Measurements from ENCODE around the gene TPCN1. TPM values are rescaled to one million over a fixed set of nuclear protein-coding genes. Genes with fewer than 3 reads are reported as not detected.

Gene TPCN1
- polyA plus RNA-seq, 1 experiment = 31.9 TPM

DNA sequence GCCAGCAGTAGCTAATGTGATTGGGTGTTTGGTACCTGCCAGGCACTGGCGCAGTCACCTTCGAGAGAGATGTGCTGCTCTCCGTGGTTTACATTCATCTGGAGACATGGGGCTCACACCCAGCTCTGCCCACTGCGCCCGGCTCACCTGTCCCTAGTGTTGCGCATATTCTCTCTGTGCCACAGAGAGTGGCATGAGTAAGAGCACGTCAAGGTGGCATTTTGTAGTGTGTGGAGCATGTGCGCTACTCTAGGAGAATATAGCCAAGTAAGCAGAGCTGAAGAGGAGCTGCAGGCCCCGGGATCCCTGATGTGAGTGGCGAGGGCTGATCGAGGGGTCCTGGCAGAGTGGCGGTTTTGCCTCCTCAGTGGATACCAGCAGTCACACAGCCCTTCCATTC is 46.9 kb downstream of the TPCN1 start:
- DNase-seq (ENCODE audit: low read depth) = no peak
- ChIA-PET POLR2A (no interaction called here), CTCF (no interaction called here)
- TF ChIP-seq, protein P1, sequence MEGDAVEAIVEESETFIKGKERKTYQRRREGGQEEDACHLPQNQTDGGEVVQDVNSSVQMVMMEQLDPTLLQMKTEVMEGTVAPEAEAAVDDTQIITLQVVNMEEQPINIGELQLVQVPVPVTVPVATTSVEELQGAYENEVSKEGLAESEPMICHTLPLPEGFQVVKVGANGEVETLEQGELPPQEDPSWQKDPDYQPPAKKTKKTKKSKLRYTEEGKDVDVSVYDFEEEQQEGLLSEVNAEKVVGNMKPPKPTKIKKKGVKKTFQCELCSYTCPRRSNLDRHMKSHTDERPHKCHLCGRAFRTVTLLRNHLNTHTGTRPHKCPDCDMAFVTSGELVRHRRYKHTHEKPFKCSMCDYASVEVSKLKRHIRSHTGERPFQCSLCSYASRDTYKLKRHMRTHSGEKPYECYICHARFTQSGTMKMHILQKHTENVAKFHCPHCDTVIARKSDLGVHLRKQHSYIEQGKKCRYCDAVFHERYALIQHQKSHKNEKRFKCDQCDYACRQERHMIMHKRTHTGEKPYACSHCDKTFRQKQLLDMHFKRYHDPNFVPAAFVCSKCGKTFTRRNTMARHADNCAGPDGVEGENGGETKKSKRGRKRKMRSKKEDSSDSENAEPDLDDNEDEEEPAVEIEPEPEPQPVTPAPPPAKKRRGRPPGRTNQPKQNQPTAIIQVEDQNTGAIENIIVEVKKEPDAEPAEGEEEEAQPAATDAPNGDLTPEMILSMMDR (IDR thresholded peaks at IDR 0.05; ENCODE audit: insufficient read depth, low read depth, low read length) = no peak
- Histone ChIP-seq H3K36me3 (ENCODE audit: control insufficient read depth, insufficient read depth, low read length) (peaks cover 20% of the 10 kb centered on the region), H3K4me3 (ENCODE audit: low read depth, low read length) (no peak overlapping the region), H3K27me3 (ENCODE audit: control insufficient read depth, insufficient read depth, low read length) (no peaks in the 10 kb centered on the region)

DNA sequence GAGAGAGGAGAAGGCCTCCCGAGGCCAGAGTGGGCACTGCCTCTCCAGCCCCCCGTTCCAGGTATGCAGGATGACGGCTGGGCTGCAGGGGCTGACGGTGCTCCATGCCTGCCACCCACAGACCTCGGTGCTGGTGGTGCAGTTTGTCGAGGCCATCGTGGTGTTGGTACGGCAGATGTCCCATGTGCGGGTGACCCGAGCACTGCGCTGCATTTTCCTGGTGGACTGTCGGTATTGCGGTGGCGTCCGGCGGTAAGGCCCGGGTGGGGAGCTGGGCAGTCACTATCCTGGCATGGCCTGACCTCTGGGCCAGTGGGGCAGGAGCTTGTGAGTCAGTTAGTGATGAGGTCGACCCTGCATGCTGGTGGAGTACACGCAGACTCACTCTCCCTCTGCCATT is 47.4 kb downstream of the TPCN1 start:
- no peak overlapping the region for H3K4me3 ChIP-seq (ENCODE audit: low read depth, low read length)
- no peaks in the 10 kb centered on the region for H3K27me3 ChIP-seq (ENCODE audit: control insufficient read depth, insufficient read depth, low read length)
- ChIA-PET CTCF (interaction anchor here (1.0 kb wide), 1 partner anchor 9 kb away, joined by 3 read pairs; no protein-coding TSS in a partner anchor), POLR2A (no interaction called here)
- H3K36me3 ChIP-seq (ENCODE audit: control insufficient read depth, insufficient read depth, low read length) = peaks cover 25% of the 10 kb centered on the region
- DNase-seq (ENCODE audit: low read depth) = no peak
- TF ChIP-seq, protein P1 (IDR thresholded peaks at IDR 0.05; ENCODE audit: insufficient read depth, low read depth, low read length) = no peak

DNA sequence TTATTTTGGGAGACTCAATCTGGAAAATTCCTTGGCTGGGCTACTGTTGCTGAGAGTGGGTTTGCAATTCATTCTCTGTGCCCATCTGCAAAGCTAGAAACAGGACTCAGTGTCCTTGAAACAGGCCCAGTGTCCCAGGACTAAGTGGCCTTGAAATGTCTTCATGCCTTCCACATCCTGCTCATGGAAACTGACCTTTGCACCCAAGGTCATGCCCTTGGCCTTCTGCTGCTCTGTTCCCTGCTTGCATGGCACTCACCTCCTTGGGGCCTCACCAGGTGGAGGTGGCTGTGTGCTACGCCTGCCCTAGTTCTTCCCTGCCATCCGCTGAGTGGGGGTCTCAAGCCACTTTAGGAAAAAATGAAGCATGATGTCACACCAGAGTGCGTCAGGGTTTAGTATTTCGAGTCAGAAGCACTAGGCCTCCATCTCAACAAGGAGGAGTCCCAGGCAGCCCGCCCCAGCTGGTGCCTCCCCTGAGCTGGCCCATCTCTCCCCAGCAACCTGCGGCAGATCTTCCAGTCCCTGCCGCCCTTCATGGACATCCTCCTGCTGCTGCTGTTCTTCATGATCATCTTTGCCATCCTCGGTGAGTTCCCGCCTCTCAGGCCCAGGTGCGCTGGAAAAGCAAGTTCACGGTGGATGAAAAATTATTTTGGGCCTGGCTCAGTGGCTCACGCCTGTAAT is 48.1 kb downstream of the TPCN1 start:
- TF ChIP-seq, protein P1 (IDR thresholded peaks at IDR 0.05; ENCODE audit: insufficient read depth, low read depth, low read length) = no peak
- ChIA-PET POLR2A (interaction anchor here (0.6 kb wide), 1 partner anchor 66 kb away, joined by 8 read pairs; no protein-coding TSS in a partner anchor), CTCF (interaction anchor here (1.0 kb wide), 1 partner anchor 10 kb away, joined by 3 read pairs; no protein-coding TSS in a partner anchor)
- Histone ChIP-seq H3K36me3 (ENCODE audit: control insufficient read depth, insufficient read depth, low read length) (peaks cover 26% of the 10 kb centered on the region), H3K4me3 (ENCODE audit: low read depth, low read length) (no peak overlapping the region), H3K27me3 (ENCODE audit: control insufficient read depth, insufficient read depth, low read length) (no peaks in the 10 kb centered on the region)
- no peak for DNase-seq (ENCODE audit: low read depth)

DNA sequence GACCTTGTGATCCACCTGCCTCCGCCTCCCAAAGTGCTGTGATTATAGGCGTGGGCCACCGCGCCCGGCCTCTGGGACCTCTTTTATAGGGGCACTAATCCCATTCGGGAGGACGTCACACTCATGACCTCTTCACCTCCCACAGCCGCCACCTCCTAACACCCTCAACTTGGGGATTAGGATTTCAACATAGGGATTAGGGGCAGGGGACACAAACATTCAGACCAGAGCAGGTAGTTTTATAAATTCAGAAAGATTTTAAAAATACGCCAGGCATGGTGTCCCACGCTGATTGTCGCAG is 49.4 kb downstream of the TPCN1 start:
- ChIA-PET CTCF (no interaction called here), POLR2A (no interaction called here)
- H3K4me3 ChIP-seq (ENCODE audit: low read depth, low read length) = no peak overlapping the region
- H3K36me3 ChIP-seq (ENCODE audit: control insufficient read depth, insufficient read depth, low read length) = peaks cover 28% of the 10 kb centered on the region
- TF ChIP-seq, protein P1 (IDR thresholded peaks at IDR 0.05; ENCODE audit: insufficient read depth, low read depth, low read length) = no peak
- H3K27me3 ChIP-seq (ENCODE audit: control insufficient read depth, insufficient read depth, low read length) = no peaks in the 10 kb centered on the region
- DNase-seq (ENCODE audit: low read depth) = no peak

DNA sequence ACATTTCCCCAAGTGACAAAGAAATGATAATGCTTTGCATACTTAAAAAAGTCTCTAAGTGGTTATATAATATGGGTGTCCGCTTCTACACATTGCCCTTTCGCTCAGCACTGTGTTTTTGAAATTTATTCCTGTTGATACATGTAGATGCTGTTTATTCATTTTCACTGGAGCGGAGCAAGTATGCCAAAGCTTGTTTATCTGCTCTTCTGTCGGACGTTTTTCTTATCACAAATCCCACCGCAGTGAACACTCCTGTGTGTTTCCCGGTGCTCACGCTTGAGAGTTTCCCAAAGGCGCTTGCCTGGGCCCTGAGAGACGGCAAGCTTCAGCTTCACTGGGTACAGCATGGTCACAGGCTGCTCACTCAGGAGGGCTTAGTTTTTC is 50.2 kb downstream of the TPCN1 start:
- no peaks in the 10 kb centered on the region for H3K27me3 ChIP-seq (ENCODE audit: control insufficient read depth, insufficient read depth, low read length)
- TF ChIP-seq, protein P1 (IDR thresholded peaks at IDR 0.05; ENCODE audit: insufficient read depth, low read depth, low read length) = no peak
- H3K36me3 ChIP-seq (ENCODE audit: control insufficient read depth, insufficient read depth, low read length) = peaks cover 29% of the 10 kb centered on the region
- no peak overlapping the region for H3K4me3 ChIP-seq (ENCODE audit: low read depth, low read length)
- DNase-seq (ENCODE audit: low read depth) = no peak
- POLR2A ChIA-PET = no interaction called here
- CTCF ChIA-PET = interaction anchor here (1.1 to 1.3 kb wide), 2 partner anchors 10 to 11 kb away, joined by 3 read pairs; no protein-coding TSS in a partner anchor

All from BJ (cell line).